A549 (cell line): Measurements from ENCODE around the gene GABBR2. TPM values are rescaled to one million over a fixed set of nuclear protein-coding genes. Genes with fewer than 3 reads are reported as not detected.

Experiments used
- ATAC-seq, 2 experiments: fragments of 200-7000 bp in 1 of 2; fragments of >200 bp in 1 of 2; cut with Nextera tagmentation in 1 of 2; cut with Tn5 transposase in 1 of 2; 3 replicates each; pipeline versions ENCODE4 v1.8.0 to v1.9.1; 2018 to 2020; ENCODE audit warnings: mild to moderate bottlenecking in 1 of 2, moderate library complexity in 1 of 2
- CTCF ChIA-PET: fragments of 300-600 bp; sonication (Branson Sonifier 250); formaldehyde crosslinking; extraction: SDS; loops from one replicate; lab custom pipeline; 2021; ENCODE audit warnings: antibody characterized with exemption, inconsistent platforms; lab: Yijun Ruan, JAX
- POLR2A ChIA-PET: fragments of 350-600 bp; formaldehyde crosslinking; extraction: SDS; loops from one replicate; lab custom pipeline; 2021; ENCODE audit warnings: antibody characterized with exemption, inconsistent platforms; lab: Yijun Ruan, JAX
- DNase-seq, 2 experiments: peaks; one replicate each; pipeline versions ENCODE4 v3.0.0 to v3.0.0-alpha.2; 2011 to 2016; ENCODE audit warnings: low read depth in 1 of 2, low spot score in 1 of 2
- FAIRE-seq: peaks from 2 replicates; lab custom pipeline; 2011; peaks lifted over from hg19 to GRCh38; lab: Jason Lieb, UNC
- H3K27ac ChIP-seq, 2 experiments: fragments of >200 bp; sonication (Bioruptor Twin); formaldehyde crosslinking; 3 replicates each; pipeline ENCODE4 v1.5.1; 2016 to 2017
- H3K4me1 ChIP-seq: fragments of >200 bp; sonication (Bioruptor Twin); formaldehyde crosslinking; 3 replicates; pipeline ENCODE4 v1.6.1; 2016
- H3K4me2 ChIP-seq: fragments of >200 bp; sonication (Bioruptor Twin); formaldehyde crosslinking; 3 replicates; pipeline ENCODE4 v1.6.1; 2016
- H3K4me3 ChIP-seq: fragments of >200 bp; sonication (Bioruptor Twin); formaldehyde crosslinking; 3 replicates; pipeline ENCODE4 v1.5.1; 2016
- H3K9me3 ChIP-seq: fragments of >200 bp; sonication (Bioruptor Twin); formaldehyde crosslinking; 3 replicates; pipeline ENCODE4 v1.6.1; 2016
- CBX2 ChIP-seq: fragments of 200-600 bp; sonication (generic); IDR thresholded peaks from 2 replicates; pipeline ENCODE4 v1.6.1; 2016; ENCODE audit warnings: low read depth, mild to moderate bottlenecking, borderline replicate concordance
- CBX8 ChIP-seq: fragments of 200-600 bp; sonication (generic); IDR thresholded peaks from 2 replicates; pipeline ENCODE4 v1.6.1; 2016
- CHD4 ChIP-seq: fragments of 200-600 bp; sonication (generic); IDR thresholded peaks from 2 replicates; pipeline ENCODE4 v1.6.1; 2016; ENCODE audit warnings: antibody characterized with exemption, mild to moderate bottlenecking, borderline replicate concordance
- CTCF ChIP-seq: fragments of >200 bp; sonication (Bioruptor Twin); formaldehyde crosslinking; IDR thresholded peaks from 3 replicates; pipeline ENCODE4 v1.5.1; 2016
- E2F6 ChIP-seq: IDR thresholded peaks from 2 replicates; pipeline ENCODE4 v1.6.1; 2012; ENCODE audit warnings: low read depth, borderline replicate concordance
- EHMT2 ChIP-seq: fragments of 200-600 bp; sonication (generic); IDR thresholded peaks from 2 replicates; pipeline ENCODE4 v1.6.1; 2016; ENCODE audit warnings: antibody characterized with exemption, low read depth, mild to moderate bottlenecking, moderate library complexity
- FOSL2 ChIP-seq, 2 experiments: fragments of 450-650 bp in 1 of 2; fragments of >200 bp in 1 of 2; sonication (Bioruptor Twin) in 1 of 2; formaldehyde crosslinking; IDR thresholded peaks; 2 replicates each; pipeline versions ENCODE4 v1.5.0 to v1.6.1; 2016 to 2020; ENCODE audit warnings: mild to moderate bottlenecking in 1 of 2, moderate library complexity in 1 of 2
- FOXS1 ChIP-seq: fragments of 250-450 bp; sonication (Bioruptor Pico); IDR thresholded peaks from 2 replicates; pipeline ENCODE4 v1.5.0; 2020; ENCODE audit warnings: mild to moderate bottlenecking, moderate library complexity
- HDAC2 ChIP-seq: fragments of 200-600 bp; sonication (generic); IDR thresholded peaks from 2 replicates; pipeline ENCODE4 v1.6.1; 2016
- HOXA7 ChIP-seq: fragments of 250-450 bp; sonication (Bioruptor Pico); IDR thresholded peaks from 2 replicates; pipeline ENCODE4 v1.5.0; 2020; ENCODE audit warnings: mild to moderate bottlenecking, moderate library complexity
- HOXB13 ChIP-seq: fragments of 250-450 bp; sonication (Bioruptor Pico); IDR thresholded peaks from 2 replicates; pipeline ENCODE4 v1.5.0; 2020; ENCODE audit warnings: low read depth, mild to moderate bottlenecking, moderate library complexity
- HOXB5 ChIP-seq: fragments of 250-450 bp; sonication (Bioruptor Pico); IDR thresholded peaks from 2 replicates; pipeline ENCODE4 v1.5.0; 2020; ENCODE audit warnings: mild to moderate bottlenecking, moderate library complexity
- SMC3 ChIP-seq: fragments of >200 bp; sonication (Bioruptor Twin); formaldehyde crosslinking; IDR thresholded peaks from 3 replicates; pipeline ENCODE4 v1.6.1; 2018; ENCODE audit warnings: inconsistent platforms
- TFCP2L1 ChIP-seq: fragments of 250-450 bp; sonication (Bioruptor Pico); IDR thresholded peaks from 2 replicates; pipeline ENCODE4 v1.5.0; 2021; ENCODE audit warnings: mild to moderate bottlenecking
- ZC3H11A ChIP-seq: fragments of 450-650 bp; IDR thresholded peaks from 2 replicates; pipeline ENCODE4 v1.6.1; 2014; ENCODE audit warnings: antibody characterized with exemption, mild to moderate bottlenecking
- ZFP36 ChIP-seq: fragments of 450-650 bp; IDR thresholded peaks from 2 replicates; pipeline ENCODE4 v1.6.1; 2014; ENCODE audit warnings: borderline replicate concordance; ENCODE audit not compliant: partially characterized antibody
- WGBS: methylation state at CpG from one replicate; pipeline ENCODE4 v1.1.6; 2017; ENCODE audit errors: missing lambda C conversion rate; 5-methylcytosine and 5-hydroxymethylcytosine counted together
- polyA plus RNA-seq, 4 experiments: library from polyadenylated mRNA; depleted of rRNA in 3 of 4; stranded (reverse); fragments of >200 nt; fragmentation: RNase III in 1 of 4; extraction: RNeasy Plus Mini Kit Qiagen cat#74134 plus additional on column Dnase treatment in 1 of 4; gene quantifications; 2 replicates in 3 of 4; 3 replicates in 1 of 4; pipeline ENCODE4 v1.2.3, GENCODE V29; 2011 to 2017
- TF ChIP-seq, protein P1 (sequence below): fragments of 250-450 bp; sonication (Bioruptor Pico); IDR thresholded peaks from 2 replicates; pipeline ENCODE4 v1.5.0; 2021; ENCODE audit warnings: mild to moderate bottlenecking, moderate library complexity, borderline replicate concordance
- TF ChIP-seq, protein P2 (sequence below): fragments of 150-350 bp; IDR thresholded peaks from 2 replicates; pipeline ENCODE4 v1.6.1; 2014; ENCODE audit warnings: low read depth, mild to moderate bottlenecking, low read length

The GABBR2 gene
- polyA plus RNA-seq, 2 of the 4 experiments (the other 2 are of a cell fraction): 0.08 to 0.57 TPM

DNA sequence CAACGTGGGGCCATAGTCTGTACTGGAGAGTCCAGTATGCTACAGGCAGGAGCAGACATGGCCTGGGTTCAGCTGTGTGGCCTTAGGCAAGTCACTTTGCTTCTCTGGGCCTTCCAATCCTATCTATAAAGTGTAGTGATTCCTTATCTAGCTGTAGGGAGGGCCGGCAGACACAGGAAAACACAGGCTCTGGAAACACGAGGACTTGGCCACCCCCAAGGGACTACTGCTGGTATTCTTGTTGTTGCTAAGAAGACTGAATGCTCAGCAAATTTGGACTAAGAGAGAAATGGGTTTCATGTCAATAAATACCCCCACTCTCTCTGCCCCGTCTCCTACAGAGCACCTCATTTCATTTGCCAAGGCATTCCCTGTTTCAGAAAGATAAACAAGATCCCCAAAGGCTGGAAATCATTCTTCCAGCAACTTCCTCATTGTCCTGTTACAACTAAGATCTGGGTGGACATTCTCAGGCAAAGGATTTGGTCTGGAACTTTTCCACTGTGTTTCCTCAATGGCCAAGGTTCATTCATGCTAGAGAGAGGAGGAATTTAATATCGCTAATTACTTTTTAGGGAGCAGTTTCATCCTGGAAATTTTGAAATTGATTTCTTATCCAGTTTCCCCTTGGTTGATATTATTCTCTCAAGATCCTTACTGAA, 105.8 kb downstream of the GABBR2 start:
- CTCF ChIA-PET: no interaction called here
- no peak overlapping the region for H3K4me2 ChIP-seq
- no peak for FAIRE-seq
- TF ChIP-seq, protein P1, sequence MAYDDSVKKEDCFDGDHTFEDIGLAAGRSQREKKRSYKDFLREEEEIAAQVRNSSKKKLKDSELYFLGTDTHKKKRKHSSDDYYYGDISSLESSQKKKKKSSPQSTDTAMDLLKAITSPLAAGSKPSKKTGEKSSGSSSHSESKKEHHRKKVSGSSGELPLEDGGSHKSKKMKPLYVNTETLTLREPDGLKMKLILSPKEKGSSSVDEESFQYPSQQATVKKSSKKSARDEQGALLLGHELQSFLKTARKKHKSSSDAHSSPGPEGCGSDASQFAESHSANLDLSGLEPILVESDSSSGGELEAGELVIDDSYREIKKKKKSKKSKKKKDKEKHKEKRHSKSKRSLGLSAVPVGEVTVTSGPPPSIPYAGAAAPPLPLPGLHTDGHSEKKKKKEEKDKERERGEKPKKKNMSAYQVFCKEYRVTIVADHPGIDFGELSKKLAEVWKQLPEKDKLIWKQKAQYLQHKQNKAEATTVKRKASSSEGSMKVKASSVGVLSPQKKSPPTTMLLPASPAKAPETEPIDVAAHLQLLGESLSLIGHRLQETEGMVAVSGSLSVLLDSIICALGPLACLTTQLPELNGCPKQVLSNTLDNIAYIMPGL (CRISPR knock-in tag): no peak
- TF ChIP-seq CBX2: no peak
- no peak for TF ChIP-seq CHD4
- no peak for TF ChIP-seq FOXS1 (CRISPR knock-in tag)
- TF ChIP-seq CTCF: no peak
- TF ChIP-seq TFCP2L1 (CRISPR knock-in tag): no peak
- TF ChIP-seq, protein P2, sequence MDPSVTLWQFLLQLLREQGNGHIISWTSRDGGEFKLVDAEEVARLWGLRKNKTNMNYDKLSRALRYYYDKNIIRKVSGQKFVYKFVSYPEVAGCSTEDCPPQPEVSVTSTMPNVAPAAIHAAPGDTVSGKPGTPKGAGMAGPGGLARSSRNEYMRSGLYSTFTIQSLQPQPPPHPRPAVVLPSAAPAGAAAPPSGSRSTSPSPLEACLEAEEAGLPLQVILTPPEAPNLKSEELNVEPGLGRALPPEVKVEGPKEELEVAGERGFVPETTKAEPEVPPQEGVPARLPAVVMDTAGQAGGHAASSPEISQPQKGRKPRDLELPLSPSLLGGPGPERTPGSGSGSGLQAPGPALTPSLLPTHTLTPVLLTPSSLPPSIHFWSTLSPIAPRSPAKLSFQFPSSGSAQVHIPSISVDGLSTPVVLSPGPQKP: no peak
- no peak for TF ChIP-seq HOXA7 (CRISPR knock-in tag)
- TF ChIP-seq SMC3: no peak
- no peak for TF ChIP-seq HDAC2
- no peak for TF ChIP-seq EHMT2
- TF ChIP-seq FOSL2 (IDR thresholded peaks at IDR 0.05): no peak
- no peak for TF ChIP-seq FOSL2 (CRISPR knock-in tag; IDR thresholded peaks at IDR 0.05)
- no peak for TF ChIP-seq ZC3H11A
- no peak for TF ChIP-seq E2F6
- TF ChIP-seq, all 56 proteins: peak for 0
- no peak for DNase-seq
- no peak for ATAC-seq
- no peak overlapping the region for H3K27ac ChIP-seq
- H3K9me3 ChIP-seq: no peaks in the 10 kb centered on the region
- no peak overlapping the region for H3K4me3 ChIP-seq
- POLR2A ChIA-PET: no interaction called here
- WGBS: 42% methylated on average over 5 of the region's 5 CpGs
- no peaks in the 10 kb centered on the region for H3K4me1 ChIP-seq

DNA sequence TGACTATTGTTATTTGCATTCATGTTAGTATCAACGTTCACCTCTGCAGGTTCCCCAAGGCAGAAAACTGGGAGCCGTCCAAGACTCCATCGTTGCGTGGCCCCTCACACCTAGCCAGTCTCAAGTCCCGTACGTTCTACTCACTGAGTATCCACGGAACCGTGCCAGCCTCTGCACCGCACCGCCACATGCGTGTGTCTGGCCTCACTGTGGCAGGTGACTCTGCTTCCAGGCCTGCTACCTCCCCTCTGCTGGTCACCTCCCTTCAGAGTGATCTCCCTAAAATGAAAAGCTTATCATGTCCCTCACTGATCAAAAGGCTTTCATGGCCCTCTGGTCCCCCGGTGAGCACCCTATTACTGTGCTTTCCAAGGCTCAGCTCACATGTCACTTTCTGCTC, 108.1 kb downstream of the GABBR2 start:
- CTCF ChIA-PET: interaction anchor here (0.5 to 1.3 kb wide), 2 partner anchors 34 to 174 kb away, joined by 3 to 4 read pairs; no protein-coding TSS in a partner anchor
- no peak for DNase-seq

DNA sequence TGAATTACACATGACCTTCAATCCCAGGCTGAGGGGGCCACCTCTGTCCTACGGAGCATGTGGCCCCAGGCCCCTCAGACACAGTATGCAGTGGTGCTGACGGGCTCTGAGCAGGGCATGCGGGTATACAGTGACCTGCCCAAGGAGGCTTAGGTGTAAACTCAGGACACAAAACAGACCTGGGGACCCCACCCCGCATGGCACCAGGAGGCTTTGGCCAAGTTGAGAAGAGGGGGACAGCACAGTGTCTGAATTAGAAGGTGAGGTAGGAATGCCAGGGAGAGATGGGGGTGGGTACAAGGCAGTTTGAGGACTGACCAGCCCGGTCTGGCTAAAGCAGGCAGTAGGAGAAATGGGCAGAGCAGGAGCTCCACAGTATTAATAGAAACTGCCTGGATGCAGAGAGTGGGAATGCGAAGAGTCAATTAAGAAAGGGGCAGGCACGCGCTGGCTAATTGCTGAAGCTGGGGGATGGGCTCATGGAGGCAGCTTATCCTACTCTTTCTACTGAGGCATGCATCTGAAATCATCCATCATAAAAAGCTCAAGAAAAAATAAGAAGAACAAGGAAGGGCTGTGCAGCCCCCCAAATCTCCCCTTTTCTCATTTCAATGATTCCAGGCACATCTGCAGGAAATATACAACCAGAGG, 109.0 kb downstream of the GABBR2 start:
- no peak for ATAC-seq
- WGBS: 65% methylated on average over 8 of the region's 8 CpGs
- no peak for FAIRE-seq
- H3K4me2 ChIP-seq: no peak overlapping the region
- H3K4me3 ChIP-seq: no peak overlapping the region
- CTCF ChIA-PET: no interaction called here
- DNase-seq: no peak
- no peaks in the 10 kb centered on the region for H3K4me1 ChIP-seq
- POLR2A ChIA-PET: no interaction called here
- H3K27ac ChIP-seq: no peak overlapping the region
- TF ChIP-seq HOXB13 (CRISPR knock-in tag) (no peak), SMC3 (no peak), HOXA7 (CRISPR knock-in tag) (no peak), CBX8 (no peak), CBX2 (no peak)
- no peaks in the 10 kb centered on the region for H3K9me3 ChIP-seq

More for the DNA sequence above, 108.1 kb downstream of the GABBR2 start:
- no peak for TF ChIP-seq HDAC2
- no peak for TF ChIP-seq HOXB5 (CRISPR knock-in tag)
- TF ChIP-seq ZFP36: no peak
- FAIRE-seq (no peak), ATAC-seq (no peak)
- no peak overlapping the region for H3K4me2 ChIP-seq
- no peak overlapping the region for H3K4me3 ChIP-seq
- H3K9me3 ChIP-seq: no peaks in the 10 kb centered on the region
- WGBS: 67% methylated on average over 12 of the region's 12 CpGs
- POLR2A ChIA-PET: no interaction called here
- H3K27ac ChIP-seq: no peak overlapping the region
- no peaks in the 10 kb centered on the region for H3K4me1 ChIP-seq
